ENCODE results near the gene IVNS1ABP.
A peak's percentile ranks its signal among the peaks of the same experiment; 100 is the strongest.
"Not testable (repeated sequence)": the region's sequence is repeated elsewhere in the genome, so short reads cannot be mapped to it uniquely, and the experiment has no call there.

Gene IVNS1ABP

GRCh38 chr1:185325413-185325812, 8.4 kb upstream of the IVNS1ABP start:
- no peak for DNase-seq

GRCh38 chr1:185324118-185324517, 7.1 kb upstream of the IVNS1ABP start:
- DNase-seq, result no peak

DNA sequence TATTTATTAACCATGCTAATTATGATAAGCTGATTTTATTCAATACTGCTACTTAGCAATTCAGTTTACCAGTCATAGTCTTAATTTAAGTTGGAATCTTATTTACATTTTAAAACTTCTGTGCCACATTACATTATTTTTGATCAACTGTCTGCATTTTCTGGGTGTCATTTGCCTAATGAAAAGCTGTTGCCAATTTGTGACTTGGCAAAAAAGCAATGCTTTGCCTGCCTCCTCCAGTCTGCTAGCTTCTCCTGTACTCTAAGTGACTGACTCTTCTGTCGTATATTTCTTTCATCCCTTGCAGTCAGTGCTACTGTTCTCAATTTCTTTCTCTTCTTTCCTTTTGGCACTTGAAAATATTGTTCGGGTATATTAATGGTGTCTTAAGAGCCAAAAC, 5.6 kb upstream of the IVNS1ABP start:
- no peak for DNase-seq

GRCh38 chr1:185321653-185322221, 4.7 kb upstream of the IVNS1ABP start:
- DNase-seq, result not testable (repeated sequence)

DNA sequence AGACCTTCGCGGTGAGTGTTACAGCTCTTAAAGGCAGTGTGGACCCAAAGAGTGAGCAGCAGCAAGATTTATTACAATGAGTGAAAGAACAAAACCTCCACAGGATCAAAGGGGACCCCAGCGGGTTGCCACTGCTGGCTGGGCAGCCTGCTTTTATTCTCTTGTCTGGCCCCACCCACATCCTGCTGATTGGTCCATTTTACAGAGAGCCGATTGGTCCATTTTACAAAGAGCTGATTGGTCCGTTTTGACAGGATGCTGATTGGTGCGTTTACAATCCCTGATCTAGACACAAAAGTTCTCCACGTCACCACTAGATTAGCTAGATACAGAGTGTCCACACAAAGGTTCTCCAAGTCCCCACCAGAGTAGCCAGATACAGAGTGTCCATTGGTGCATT, 4.1 kb upstream of the IVNS1ABP start:
- DNase-seq, result not testable (repeated sequence)

DNA sequence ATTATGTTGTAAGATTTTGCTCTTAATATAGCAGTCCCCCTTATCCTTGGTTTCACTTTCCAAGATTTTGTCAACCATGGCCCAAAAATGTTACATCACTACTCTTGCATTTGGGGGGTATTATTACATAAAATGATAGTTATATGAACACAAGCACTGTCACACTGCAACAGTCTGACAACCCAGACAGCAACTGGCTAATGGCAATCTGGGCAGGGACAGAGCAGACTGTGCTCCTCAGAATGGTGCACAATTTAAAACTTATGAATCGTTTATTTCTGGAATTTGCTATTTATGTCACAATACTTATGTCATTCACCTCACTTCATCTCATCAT, 2.1 kb upstream of the IVNS1ABP start:
- DNase-seq, result no peak

GRCh38 chr1:185318431-185319138, 1.5 kb upstream of the IVNS1ABP start:
- no peak for DNase-seq

- no peak for DNase-seq
Observed at GRCh38 chr1:185317886-185318310, 855 bp upstream of the IVNS1ABP start.

- DNase-seq, result peak; percentile 75
Observed at GRCh38 chr1:185316163-185317033, 645 bp downstream of the IVNS1ABP start.

GRCh38 chr1:185315445-185316071, 1.5 kb downstream of the IVNS1ABP start:
- DNase-seq, result no peak

DNA sequence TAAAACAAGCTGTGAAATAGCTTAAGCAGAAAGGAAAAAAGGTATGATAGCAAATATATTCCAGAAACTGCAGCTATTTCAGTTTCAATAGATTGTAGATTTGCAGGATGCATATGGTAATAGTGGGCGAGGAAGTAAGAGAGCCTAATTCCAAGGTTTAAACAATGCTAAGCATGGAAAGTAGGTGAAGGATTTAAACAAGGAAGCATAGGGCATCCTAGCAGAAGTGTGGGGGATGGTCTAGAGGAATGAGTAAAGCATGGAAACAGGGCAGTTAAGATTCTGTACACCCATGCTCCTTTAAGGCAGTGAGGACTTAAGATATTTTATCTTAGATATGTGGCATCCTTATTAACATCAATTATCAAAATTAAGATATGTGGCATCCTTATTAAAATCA, 2.6 kb downstream of the IVNS1ABP start:
- no peak for DNase-seq

DNA sequence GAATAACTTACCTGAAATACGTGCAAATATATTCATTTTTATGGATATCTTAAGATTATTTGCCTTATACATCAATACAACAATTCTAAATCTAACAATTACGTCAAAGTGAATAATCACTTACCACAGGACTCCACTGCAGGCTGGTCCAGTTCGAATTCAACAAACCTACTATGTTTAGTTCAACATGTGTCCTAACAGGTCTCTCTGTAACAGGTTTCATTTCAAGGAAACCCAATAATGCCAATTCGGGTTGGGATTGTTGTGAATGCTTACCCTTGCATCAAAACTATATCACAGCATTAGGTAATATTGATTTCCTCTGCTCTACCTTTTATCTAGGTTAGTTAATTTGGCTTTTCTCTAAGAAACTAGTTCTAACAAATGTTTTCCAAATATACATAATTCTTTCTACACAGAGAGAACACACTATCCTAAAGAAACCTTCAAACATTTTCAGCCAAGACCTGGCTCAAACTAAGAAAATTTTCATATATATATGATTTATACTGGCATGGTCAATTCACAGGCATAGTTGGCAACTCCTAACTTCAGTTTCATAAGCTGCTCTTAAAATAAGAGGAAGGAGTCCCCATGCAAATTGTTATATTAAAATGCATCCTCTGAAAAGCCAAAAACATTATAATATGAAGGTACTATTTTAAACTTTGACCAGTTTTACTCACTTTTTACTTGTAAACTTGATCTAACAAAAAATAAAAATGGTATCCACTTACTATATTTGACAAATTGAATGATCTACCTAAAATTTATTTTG, 4.5 kb downstream of the IVNS1ABP start:
- no peak for DNase-seq

GRCh38 chr1:185311589-185312225, 5.3 kb downstream of the IVNS1ABP start:
- no peak for DNase-seq

DNA sequence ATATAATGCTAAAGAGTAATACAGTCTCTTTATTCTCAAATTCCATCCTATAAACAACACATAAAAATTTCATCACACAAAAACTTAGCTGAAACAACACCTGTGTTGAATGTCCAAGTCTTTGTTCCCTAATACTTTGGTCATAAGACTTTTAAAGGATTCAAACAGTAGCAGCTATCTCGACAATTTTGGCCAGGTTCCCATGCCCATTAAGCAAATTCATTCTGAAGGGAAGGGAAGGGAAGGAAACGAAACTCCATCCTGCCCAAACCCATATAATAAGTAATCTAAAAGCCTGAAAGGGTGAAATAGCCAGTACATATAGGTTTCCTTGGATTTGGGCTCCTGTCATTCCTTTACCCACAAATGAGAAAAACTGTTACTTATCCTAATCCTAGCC, 7.5 kb downstream of the IVNS1ABP start:
- no peak for DNase-seq

- no peak for DNase-seq
Observed at GRCh38 chr1:185308126-185308525, 8.9 kb downstream of the IVNS1ABP start.

DNA sequence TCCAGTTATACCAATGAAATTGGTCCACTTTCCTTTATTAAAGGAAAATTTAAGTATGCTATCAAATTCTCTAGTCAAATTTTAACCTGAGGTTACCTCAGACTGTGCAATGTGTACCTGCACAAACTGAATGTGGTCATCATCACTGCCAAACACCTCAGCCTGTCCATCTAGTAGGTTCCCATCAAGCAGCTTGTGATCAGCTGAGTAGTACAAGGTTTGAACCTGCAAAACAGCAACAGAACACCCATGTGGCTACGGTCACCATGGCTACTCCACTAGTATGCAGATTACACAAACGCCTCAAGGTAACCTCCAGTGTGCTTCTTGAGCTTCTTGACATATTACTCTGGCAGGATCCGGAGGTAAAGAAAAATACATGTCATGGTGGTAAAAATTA, 11.6 kb downstream of the IVNS1ABP start:
- DNase-seq, result no peak

DNA sequence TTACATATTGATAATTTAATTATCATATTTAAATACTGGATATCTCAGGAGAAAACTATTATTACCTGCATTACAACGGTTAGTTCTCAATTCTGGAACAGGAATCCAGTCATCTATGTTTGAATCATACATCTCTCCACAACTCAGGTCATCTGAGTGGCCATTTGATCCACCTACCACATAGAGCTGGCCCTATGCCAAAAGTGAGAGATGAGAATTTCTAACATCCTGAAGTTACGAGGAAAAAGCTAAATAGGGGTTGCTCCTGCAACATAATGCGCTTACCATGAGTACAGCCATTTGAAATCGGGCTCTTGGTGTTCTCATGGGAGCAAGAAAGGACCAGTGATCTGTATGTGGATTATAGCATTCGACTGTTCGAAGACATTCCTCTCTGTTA, 16.9 kb downstream of the IVNS1ABP start:
- DNase-seq, result no peak

GRCh38 chr1:185297982-185298381, 19.1 kb downstream of the IVNS1ABP start:
- DNase-seq, result no peak

DNA sequence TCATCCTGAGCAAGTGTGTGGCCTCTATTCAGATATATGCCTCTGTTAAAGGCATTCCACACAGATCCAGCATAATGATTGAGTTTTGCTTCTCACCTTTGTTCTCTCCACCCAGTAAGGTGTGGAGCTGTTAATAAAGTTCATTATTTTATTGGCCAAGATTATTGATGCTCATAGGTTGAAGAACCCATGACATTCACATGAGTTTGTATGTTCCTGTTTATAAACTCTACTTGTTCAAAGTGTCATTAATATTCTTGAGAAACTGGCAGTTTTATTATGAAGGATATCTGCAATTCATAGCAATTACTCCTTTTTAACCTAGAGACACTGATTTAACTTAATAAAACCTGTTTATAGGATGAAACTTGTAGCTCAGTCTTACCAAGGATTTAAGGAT, 22.0 kb downstream of the IVNS1ABP start:
- no peak for DNase-seq

DNA sequence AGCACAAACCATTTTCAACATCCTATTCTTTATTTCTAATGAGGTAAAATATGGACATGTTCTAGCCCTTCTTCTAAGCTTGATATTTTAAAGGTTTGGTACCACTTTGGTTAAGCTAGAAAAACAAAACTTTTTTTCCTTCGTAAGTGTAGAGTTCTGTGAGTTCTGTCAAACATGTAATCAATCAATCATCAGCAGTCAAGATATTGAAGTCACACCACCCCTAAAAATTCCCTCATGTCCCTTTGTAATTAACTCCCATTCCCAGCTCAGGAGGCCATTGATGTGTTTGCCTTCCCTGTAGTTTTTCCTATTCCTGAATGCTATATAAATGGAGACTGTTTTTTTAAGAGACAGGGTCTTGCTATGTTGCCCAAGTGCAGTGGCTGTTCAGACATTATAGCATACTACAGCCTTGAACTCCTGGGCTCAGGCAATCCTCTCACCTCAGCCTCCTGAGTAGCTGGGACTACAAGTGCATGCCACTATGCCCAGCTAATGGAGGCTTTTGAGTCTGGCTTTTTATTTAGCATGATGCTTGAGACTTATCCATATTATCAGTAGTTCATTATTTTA, 23.0 kb downstream of the IVNS1ABP start:
- DNase-seq, result no peak

DNA sequence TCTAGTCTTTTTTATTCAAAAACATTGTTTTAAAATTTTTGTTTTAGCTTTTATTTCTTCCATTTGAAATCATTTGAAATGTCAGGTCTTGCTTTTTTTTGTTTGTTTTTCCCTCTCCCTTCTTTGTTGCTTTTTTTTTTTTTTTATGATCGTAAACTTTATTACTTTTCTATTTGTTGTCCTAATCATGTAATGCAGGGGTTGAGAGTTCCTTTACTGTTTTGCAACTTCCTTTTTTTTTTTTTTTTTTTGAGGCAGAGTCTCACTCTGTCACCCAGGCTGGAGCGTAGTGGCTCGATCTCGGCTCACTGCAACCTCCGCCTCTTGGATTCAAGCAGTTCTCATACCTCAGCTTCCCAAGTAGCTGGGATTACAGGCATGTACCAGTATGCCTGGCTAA, 24.8 kb downstream of the IVNS1ABP start:
- DNase-seq, result no peak

- no peak for DNase-seq
Observed at GRCh38 chr1:185291652-185292051, 25.4 kb downstream of the IVNS1ABP start.
